ENCODE measurements around the gene CRTC2. TPM values are rescaled to one million over a fixed set of nuclear protein-coding genes. Genes with fewer than 3 reads are reported as not detected.
"Not testable (repeated sequence)": the region's sequence is repeated elsewhere in the genome, so short reads cannot be mapped to it uniquely, and the experiment has no call there.

CRTC2 gene
- total RNA-seq, 2 experiments from 2014 or later = 86.3 to 98.5 TPM

- Mint-ChIP-seq H3K4me1 (peaks cover 16% of the 10 kb centered on the region), H3K9me3 (ENCODE audit: low read depth) (no peaks in the 10 kb centered on the region), H3K4me3 (no peak overlapping the region), H3K36me3 (peaks cover 23% of the 10 kb centered on the region), H3K27ac (no peak overlapping the region), H3K27me3 (no peaks in the 10 kb centered on the region)
- ATAC-seq (no peak), DNase-seq (no peak)
- CTCF ChIA-PET = interaction anchor here (1.1 kb wide), 1 partner anchor 15 kb away, joined by 3 read pairs; no protein-coding TSS in a partner anchor
These were observed 52.0 kb downstream of the CRTC2 start for GRCh38 chr1:153906396-153906795.

GRCh38 chr1:153905908-153906307, 52.5 kb downstream of the CRTC2 start:
- not testable (repeated sequence) for ATAC-seq; H3K4me3 Mint-ChIP-seq; H3K9me3 Mint-ChIP-seq (ENCODE audit: low read depth); DNase-seq; H3K27ac Mint-ChIP-seq; H3K27me3 Mint-ChIP-seq
- Mint-ChIP-seq H3K36me3 (peaks cover 20% of the 10 kb centered on the region), H3K4me1 (peaks cover 13% of the 10 kb centered on the region)
- CTCF ChIA-PET = interaction anchor here (1.1 kb wide), 1 partner anchor 16 kb away, joined by 3 read pairs; no protein-coding TSS in a partner anchor

GRCh38 chr1:153903841-153904455, 54.5 kb downstream of the CRTC2 start:
- Mint-ChIP-seq H3K27me3 (no peaks in the 10 kb centered on the region), H3K4me3 (no peak overlapping the region), H3K27ac (no peak overlapping the region), H3K4me1 (peaks cover 16% of the 10 kb centered on the region), H3K36me3 (peaks cover 22% of the 10 kb centered on the region), H3K9me3 (ENCODE audit: low read depth) (no peaks in the 10 kb centered on the region)
- DNase-seq (no peak), ATAC-seq (no peak)
- CTCF ChIA-PET = no interaction called here

- Mint-ChIP-seq H3K36me3 (peaks cover 12% of the 10 kb centered on the region), H3K27ac (no peak overlapping the region), H3K4me3 (no peak overlapping the region), H3K27me3 (no peaks in the 10 kb centered on the region), H3K4me1 (peaks cover 13% of the 10 kb centered on the region), H3K9me3 (ENCODE audit: low read depth) (no peaks in the 10 kb centered on the region)
- CTCF ChIA-PET = no interaction called here
- no peak for DNase-seq
- no peak for ATAC-seq
These were observed 58.9 kb downstream of the CRTC2 start for GRCh38 chr1:153899509-153899908.

Small RNAs within 50 kb of the gene (microRNA-seq; reads per million reads assigned to microRNA genes)
- not detected for gene MIR6737

Other genes starting within 250 kb of the CRTC2 start
- 10 to 100 TPM; 50.2 to 51.5 TPM for gene INTS3, start 230.6 kb downstream of the CRTC2 start, total RNA-seq
- 10 to 100 TPM; 39.8 to 43.0 TPM for gene SLC27A3, start 183.2 kb downstream of the CRTC2 start, total RNA-seq
- 10 to 100 TPM; 72.5 to 77.9 TPM for gene GATAD2B, start 35.6 kb downstream of the CRTC2 start, total RNA-seq
- gene DENND4B, start 11.9 kb downstream of the CRTC2 start, total RNA-seq = 100 to 1,000 TPM; 147 to 173 TPM
- 10 to 100 TPM; 38.1 to 48.0 TPM for gene SLC39A1, start 4.9 kb upstream of the CRTC2 start, total RNA-seq
- gene CREB3L4, start 9.3 kb upstream of the CRTC2 start, total RNA-seq = 1 to 10 TPM; 6.3 to 8.5 TPM
- gene JTB, start 19.1 kb upstream of the CRTC2 start, total RNA-seq = 100 to 1,000 TPM; 127 to 156 TPM
- 1 to 10 TPM; 4.2 to 6.3 TPM for gene RAB13, start 27.7 kb upstream of the CRTC2 start, total RNA-seq
- 1,000 to 10,000 TPM; 1,223 to 1,678 TPM for gene RPS27, start 32.1 kb upstream of the CRTC2 start, total RNA-seq
- under 1 TPM in 1 of 2 experiments, not detected in 1; 0.09 TPM for gene NUP210L, start 196.5 kb upstream of the CRTC2 start, total RNA-seq
- 100 to 1,000 TPM; 678 to 780 TPM for gene TPM3, start 233.5 kb upstream of the CRTC2 start, total RNA-seq
- not detected for gene CFAP141, start 247.7 kb upstream of the CRTC2 start, total RNA-seq